HL-60 (cell line): ENCODE results near the gene ATP8B4.

Source experiments
- GABPA ChIP-seq: IDR thresholded peaks from 2 replicates; pipeline ENCODE4 v1.6.1; 2012; ENCODE audit warnings: low read depth
- POLR2AphosphoS5 ChIP-seq: IDR thresholded peaks from 2 replicates; pipeline ENCODE4 v1.6.1; 2012; ENCODE audit warnings: low read depth
- SPI1 ChIP-seq: IDR thresholded peaks from 2 replicates; pipeline ENCODE4 v1.6.1; 2012; ENCODE audit warnings: low read depth, mild to moderate bottlenecking, borderline replicate concordance
- TF ChIP-seq, protein P1 (sequence below): IDR thresholded peaks from one replicate; pipeline ENCODE4 v1.5.1; 2011; ENCODE audit warnings: low read length, control low read depth, inconsistent platforms; ENCODE audit not compliant: insufficient read depth
- TF ChIP-seq, protein P2 (sequence below): IDR thresholded peaks from 2 replicates; pipeline ENCODE4 v1.6.1; 2012; ENCODE audit warnings: low read depth; ENCODE audit not compliant: insufficient replicate concordance

DNA sequence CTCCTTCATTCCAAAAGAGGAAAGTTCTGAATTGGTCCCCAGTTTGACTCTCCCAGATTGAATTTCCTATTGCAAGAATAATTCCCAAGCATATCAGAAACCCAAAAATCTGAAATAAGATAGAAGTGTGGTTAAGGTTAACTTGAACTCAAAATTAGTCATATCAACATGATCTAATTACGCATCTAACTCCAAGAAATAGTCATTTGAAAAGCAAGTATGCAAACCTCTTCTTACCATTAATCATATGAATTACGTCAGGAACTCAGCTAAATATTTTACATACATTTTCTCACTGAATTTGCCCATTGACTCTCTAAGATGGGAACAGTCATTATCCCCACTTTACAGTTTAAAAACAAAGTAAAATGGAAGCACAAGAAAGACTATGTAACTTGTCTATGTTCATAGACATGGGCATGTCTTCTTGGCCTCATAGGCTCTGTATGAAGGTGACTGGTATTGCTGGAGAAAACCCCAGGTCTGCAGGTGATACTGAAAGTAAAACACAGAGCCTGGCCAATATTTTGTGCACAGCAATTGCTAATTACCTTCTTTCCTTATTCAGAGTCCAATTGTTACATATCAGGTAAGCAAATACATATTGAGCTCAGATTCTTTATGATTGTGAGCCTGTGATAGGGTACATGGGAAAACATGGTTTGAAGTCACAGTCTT is 139.2 kb downstream of the ATP8B4 start:
- TF ChIP-seq GABPA: no peak
- TF ChIP-seq POLR2AphosphoS5: no peak
- TF ChIP-seq, protein P1, sequence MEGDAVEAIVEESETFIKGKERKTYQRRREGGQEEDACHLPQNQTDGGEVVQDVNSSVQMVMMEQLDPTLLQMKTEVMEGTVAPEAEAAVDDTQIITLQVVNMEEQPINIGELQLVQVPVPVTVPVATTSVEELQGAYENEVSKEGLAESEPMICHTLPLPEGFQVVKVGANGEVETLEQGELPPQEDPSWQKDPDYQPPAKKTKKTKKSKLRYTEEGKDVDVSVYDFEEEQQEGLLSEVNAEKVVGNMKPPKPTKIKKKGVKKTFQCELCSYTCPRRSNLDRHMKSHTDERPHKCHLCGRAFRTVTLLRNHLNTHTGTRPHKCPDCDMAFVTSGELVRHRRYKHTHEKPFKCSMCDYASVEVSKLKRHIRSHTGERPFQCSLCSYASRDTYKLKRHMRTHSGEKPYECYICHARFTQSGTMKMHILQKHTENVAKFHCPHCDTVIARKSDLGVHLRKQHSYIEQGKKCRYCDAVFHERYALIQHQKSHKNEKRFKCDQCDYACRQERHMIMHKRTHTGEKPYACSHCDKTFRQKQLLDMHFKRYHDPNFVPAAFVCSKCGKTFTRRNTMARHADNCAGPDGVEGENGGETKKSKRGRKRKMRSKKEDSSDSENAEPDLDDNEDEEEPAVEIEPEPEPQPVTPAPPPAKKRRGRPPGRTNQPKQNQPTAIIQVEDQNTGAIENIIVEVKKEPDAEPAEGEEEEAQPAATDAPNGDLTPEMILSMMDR: no peak
- TF ChIP-seq, protein P2, sequence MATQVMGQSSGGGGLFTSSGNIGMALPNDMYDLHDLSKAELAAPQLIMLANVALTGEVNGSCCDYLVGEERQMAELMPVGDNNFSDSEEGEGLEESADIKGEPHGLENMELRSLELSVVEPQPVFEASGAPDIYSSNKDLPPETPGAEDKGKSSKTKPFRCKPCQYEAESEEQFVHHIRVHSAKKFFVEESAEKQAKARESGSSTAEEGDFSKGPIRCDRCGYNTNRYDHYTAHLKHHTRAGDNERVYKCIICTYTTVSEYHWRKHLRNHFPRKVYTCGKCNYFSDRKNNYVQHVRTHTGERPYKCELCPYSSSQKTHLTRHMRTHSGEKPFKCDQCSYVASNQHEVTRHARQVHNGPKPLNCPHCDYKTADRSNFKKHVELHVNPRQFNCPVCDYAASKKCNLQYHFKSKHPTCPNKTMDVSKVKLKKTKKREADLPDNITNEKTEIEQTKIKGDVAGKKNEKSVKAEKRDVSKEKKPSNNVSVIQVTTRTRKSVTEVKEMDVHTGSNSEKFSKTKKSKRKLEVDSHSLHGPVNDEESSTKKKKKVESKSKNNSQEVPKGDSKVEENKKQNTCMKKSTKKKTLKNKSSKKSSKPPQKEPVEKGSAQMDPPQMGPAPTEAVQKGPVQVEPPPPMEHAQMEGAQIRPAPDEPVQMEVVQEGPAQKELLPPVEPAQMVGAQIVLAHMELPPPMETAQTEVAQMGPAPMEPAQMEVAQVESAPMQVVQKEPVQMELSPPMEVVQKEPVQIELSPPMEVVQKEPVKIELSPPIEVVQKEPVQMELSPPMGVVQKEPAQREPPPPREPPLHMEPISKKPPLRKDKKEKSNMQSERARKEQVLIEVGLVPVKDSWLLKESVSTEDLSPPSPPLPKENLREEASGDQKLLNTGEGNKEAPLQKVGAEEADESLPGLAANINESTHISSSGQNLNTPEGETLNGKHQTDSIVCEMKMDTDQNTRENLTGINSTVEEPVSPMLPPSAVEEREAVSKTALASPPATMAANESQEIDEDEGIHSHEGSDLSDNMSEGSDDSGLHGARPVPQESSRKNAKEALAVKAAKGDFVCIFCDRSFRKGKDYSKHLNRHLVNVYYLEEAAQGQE: no peak
- TF ChIP-seq SPI1: no peak
